Endothelial cell of umbilical vein (primary cell): Measurements from ENCODE around the gene GPR25. TPM values are rescaled to one million over a fixed set of nuclear protein-coding genes. Genes with fewer than 3 reads are reported as not detected.

Experiments
- Bru-seq: library from RNA; stranded (reverse); fragments of 400-500 nt; gene quantifications from one replicate; lab custom pipeline; 2021; lab: Mats Ljungman, UMichigan
- BruChase-seq, 2 experiments: library from RNA; stranded (reverse); fragments of 400-500 nt; gene quantifications; one replicate each; lab custom pipeline; 2021; lab: Mats Ljungman, UMichigan
- BruUV-seq: library from RNA; stranded (reverse); fragments of 400-500 nt; replicated peaks from 2 replicates; lab custom pipeline; 2021; lab: Mats Ljungman, UMichigan
- CTCF ChIA-PET: fragments of 300-600, 350-600 bp; sonication (Branson Sonifier 250); formaldehyde crosslinking; loops from one replicate; lab custom pipeline; 2021; ENCODE audit warnings: antibody characterized with exemption, inconsistent platforms; lab: Charles Lee
- POLR2A ChIA-PET: fragments of 300-600, 350-600 bp; sonication (Branson Sonifier 250); formaldehyde crosslinking; loops from one replicate; lab custom pipeline; 2021; ENCODE audit warnings: antibody characterized with exemption, inconsistent platforms; lab: Charles Lee
- DNase-seq: peaks from one replicate; pipeline ENCODE4 v3.0.0-alpha.2; 2011; ENCODE audit warnings: low read depth, low spot score
- FAIRE-seq: peaks from 2 replicates; lab custom pipeline; 2011; peaks lifted over from hg19 to GRCh38; lab: Jason Lieb, UNC
- H2AFZ ChIP-seq: 2 replicates; pipeline ENCODE4 v1.6.0; 2012; ENCODE audit warnings: low read depth, low read length, control low read depth, inconsistent platforms
- H3K27ac ChIP-seq: 2 replicates; pipeline ENCODE4 v1.5.1; 2011; ENCODE audit warnings: low read depth, mild to moderate bottlenecking, control low read depth, low read length, moderate library complexity; ENCODE audit not compliant: insufficient read depth
- H3K27me3 ChIP-seq, 2 experiments: 2 replicates each; pipeline versions ENCODE4 v1.6.0 to v1.6.1; 2011; ENCODE audit warnings: low read length in 2 of 2, mixed read lengths in 1 of 2; ENCODE audit not compliant: control insufficient read depth in 2 of 2, insufficient read depth in 2 of 2
- H3K36me3 ChIP-seq, 2 experiments: 2 replicates in 1 of 2; 3 replicates in 1 of 2; pipeline ENCODE4 v1.5.1; 2011; ENCODE audit warnings: low read length in 2 of 2, mild to moderate bottlenecking in 1 of 2, moderate library complexity in 1 of 2; ENCODE audit not compliant: control insufficient read depth in 2 of 2, insufficient read depth in 2 of 2; ENCODE audit errors: extremely low read depth in 1 of 2
- H3K4me1 ChIP-seq: 3 replicates; pipeline ENCODE4 v1.5.1; 2011; ENCODE audit warnings: mild to moderate bottlenecking, low read length; ENCODE audit not compliant: control insufficient read depth, insufficient read depth; ENCODE audit errors: extremely low read depth
- H3K4me2 ChIP-seq: 2 replicates; pipeline ENCODE4 v1.6.1; 2011; ENCODE audit warnings: low read length, control low read depth, mixed read lengths; ENCODE audit not compliant: insufficient read depth
- H3K4me3 ChIP-seq, 3 experiments: fragments of 200-600 bp in 1 of 3; sonication (generic), shearing (Covaris generic) in 1 of 3; replicated peaks in 1 of 3; 2 replicates each; pipeline ENCODE4 v1.5.1; 2011 to 2016; ENCODE audit warnings: control low read depth in 3 of 3, low read length in 3 of 3, mild to moderate bottlenecking in 2 of 3, inconsistent platforms in 1 of 3, low read depth in 1 of 3, moderate library complexity in 1 of 3; ENCODE audit not compliant: insufficient read depth in 1 of 3
- H3K79me2 ChIP-seq: 2 replicates; pipeline ENCODE4 v1.6.0; 2012; ENCODE audit warnings: low read length, inconsistent platforms; ENCODE audit not compliant: control insufficient read depth, insufficient read depth
- H3K9ac ChIP-seq: replicated peaks from 2 replicates; pipeline ENCODE3; 2011; ENCODE audit warnings: low read length, control low read depth; ENCODE audit not compliant: insufficient read depth; ENCODE audit errors: extremely low read depth
- H3K9me1 ChIP-seq: replicated peaks from 3 replicates; pipeline ENCODE4 v1.6.0; 2011; ENCODE audit warnings: mild to moderate bottlenecking, low read length; ENCODE audit not compliant: control insufficient read depth, insufficient read depth; ENCODE audit errors: extremely low read depth
- H3K9me3 ChIP-seq: replicated peaks from 2 replicates; pipeline ENCODE4 v1.5.1; 2012; ENCODE audit warnings: low read length, inconsistent platforms; ENCODE audit not compliant: control insufficient read depth, insufficient read depth
- H4K20me1 ChIP-seq: replicated peaks from 2 replicates; pipeline ENCODE3; 2011; ENCODE audit warnings: mild to moderate bottlenecking, low read length; ENCODE audit not compliant: control insufficient read depth, insufficient read depth; ENCODE audit errors: extremely low read depth
- EZH2 ChIP-seq: IDR thresholded peaks from 2 replicates; pipeline ENCODE4 v1.6.1; 2012; ENCODE audit warnings: borderline replicate concordance, low read depth, mild to moderate bottlenecking, moderate library complexity, low read length, inconsistent platforms; ENCODE audit not compliant: severe bottlenecking
- FOS ChIP-seq: IDR thresholded peaks from 2 replicates; pipeline ENCODE4 v1.6.1; 2011; ENCODE audit warnings: mild to moderate bottlenecking, low read length, moderate library complexity, borderline replicate concordance; ENCODE audit not compliant: insufficient read depth
- GATA2 ChIP-seq: IDR thresholded peaks from 2 replicates; pipeline ENCODE4 v1.7.0; 2011; ENCODE audit warnings: low read depth, mild to moderate bottlenecking, moderate library complexity, mixed read lengths, low read length; ENCODE audit not compliant: insufficient read length, insufficient read depth
- JUN ChIP-seq: IDR thresholded peaks from 2 replicates; pipeline ENCODE4 v1.6.1; 2011; ENCODE audit warnings: borderline replicate concordance, low read depth; ENCODE audit not compliant: insufficient read length, insufficient read depth
- MAX ChIP-seq: IDR thresholded peaks from 2 replicates; pipeline ENCODE4 v1.6.1; 2011; ENCODE audit not compliant: insufficient read depth, insufficient read length
- MYC ChIP-seq: IDR thresholded peaks from one replicate; pipeline ENCODE4 v1.6.1; 2011; ENCODE audit warnings: mild to moderate bottlenecking, low read depth, low read length
- POLR2A ChIP-seq: IDR thresholded peaks from 2 replicates; pipeline ENCODE4 v1.6.1; 2012; ENCODE audit warnings: low read depth, mild to moderate bottlenecking, control low read depth, low read length
- POLR2AphosphoS5 ChIP-seq: IDR thresholded peaks from 2 replicates; pipeline ENCODE4 v1.6.1; 2012; ENCODE audit warnings: low read depth, mild to moderate bottlenecking, control low read depth, low read length, moderate library complexity; ENCODE audit not compliant: insufficient read depth
- dilution Hi-C: fragments of 300-500 bp; cut with MboI; formaldehyde crosslinking; loops from one replicate; pipeline ENCODE4 v1.15.0; 2019; ENCODE audit warnings: low sequenced_read_pairs; ENCODE audit not compliant: extremely low pct_ligation_motif_present
- intact Hi-C: fragments of 100-400 bp; cut with micrococcal nuclease; formaldehyde crosslinking; loops from one replicate; pipeline ENCODE4 v1.10.0; 2022
- long read RNA-seq: library from polyadenylated mRNA; stranded (forward); transcript quantifications from one replicate; pipeline ENCODE4 v2.0.0, GENCODE V29; 2021
- polyA minus RNA-seq, 3 experiments: library from RNA; depleted of rRNA, polyadenylated mRNA; stranded (reverse); fragments of >200 nt; gene quantifications; 1 replicate in 1 of 3; 2 replicates in 2 of 3; pipeline ENCODE4 v1.2.3, GENCODE V29; 2011
- polyA plus RNA-seq, 4 experiments: library from polyadenylated mRNA; depleted of rRNA in 3 of 4; stranded (reverse) in 3 of 4; unstranded in 1 of 4; fragments of >200 nt; gene quantifications; 2 replicates each; pipeline versions ENCODE4 v1.2.1 to v1.2.3, GENCODE V29; 2011 to 2012; ENCODE audit warnings: missing spikeins in 1 of 4
- total RNA-seq: library from RNA; stranded (reverse); gene quantifications from 2 replicates; pipeline ENCODE4 v1.2.3, GENCODE V29; 2021
- TF ChIP-seq, protein P1 (sequence below), 2 donors: IDR thresholded peaks; 1 replicate in 1 of 2; 2 replicates in 1 of 2; pipeline ENCODE4 v1.5.1; 2011; ENCODE audit warnings: low read length in 2 of 2, mild to moderate bottlenecking in 2 of 2, moderate library complexity in 2 of 2, control low read depth in 1 of 2, inconsistent platforms in 1 of 2, low read depth in 1 of 2; ENCODE audit not compliant: insufficient read depth in 1 of 2; ENCODE audit errors: extremely low read depth in 1 of 2

GPR25 gene, protein sequence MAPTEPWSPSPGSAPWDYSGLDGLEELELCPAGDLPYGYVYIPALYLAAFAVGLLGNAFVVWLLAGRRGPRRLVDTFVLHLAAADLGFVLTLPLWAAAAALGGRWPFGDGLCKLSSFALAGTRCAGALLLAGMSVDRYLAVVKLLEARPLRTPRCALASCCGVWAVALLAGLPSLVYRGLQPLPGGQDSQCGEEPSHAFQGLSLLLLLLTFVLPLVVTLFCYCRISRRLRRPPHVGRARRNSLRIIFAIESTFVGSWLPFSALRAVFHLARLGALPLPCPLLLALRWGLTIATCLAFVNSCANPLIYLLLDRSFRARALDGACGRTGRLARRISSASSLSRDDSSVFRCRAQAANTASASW
- total RNA-seq (not detected in 2 replicates), polyA plus RNA-seq (not detected in 2 replicates), polyA minus RNA-seq (not detected in 2 replicates), Bru-seq, nascent RNA (not detected), BruChase-seq, experiment 1, labeled RNA remaining after a 6-hour chase (percentile 22 among the genes with signal in this experiment), BruChase-seq, experiment 2, labeled RNA remaining after a 2-hour chase (not detected)
- polyA plus RNA-seq (2011; cell fraction: cytosol; rRNA removed), result not detected in 2 replicates
- not detected in 2 replicates for polyA plus RNA-seq (2011; cell fraction: nucleus; rRNA removed)
- not detected in 2 replicates for polyA plus RNA-seq (2012)
- polyA minus RNA-seq (2011; cell fraction: cytosol; rRNA and poly(A)+ RNA removed), result not detected
- polyA minus RNA-seq (2011; cell fraction: nucleus; rRNA and poly(A)+ RNA removed), result not detected in 2 replicates
- long read RNA-seq, result 0 reads

DNA sequence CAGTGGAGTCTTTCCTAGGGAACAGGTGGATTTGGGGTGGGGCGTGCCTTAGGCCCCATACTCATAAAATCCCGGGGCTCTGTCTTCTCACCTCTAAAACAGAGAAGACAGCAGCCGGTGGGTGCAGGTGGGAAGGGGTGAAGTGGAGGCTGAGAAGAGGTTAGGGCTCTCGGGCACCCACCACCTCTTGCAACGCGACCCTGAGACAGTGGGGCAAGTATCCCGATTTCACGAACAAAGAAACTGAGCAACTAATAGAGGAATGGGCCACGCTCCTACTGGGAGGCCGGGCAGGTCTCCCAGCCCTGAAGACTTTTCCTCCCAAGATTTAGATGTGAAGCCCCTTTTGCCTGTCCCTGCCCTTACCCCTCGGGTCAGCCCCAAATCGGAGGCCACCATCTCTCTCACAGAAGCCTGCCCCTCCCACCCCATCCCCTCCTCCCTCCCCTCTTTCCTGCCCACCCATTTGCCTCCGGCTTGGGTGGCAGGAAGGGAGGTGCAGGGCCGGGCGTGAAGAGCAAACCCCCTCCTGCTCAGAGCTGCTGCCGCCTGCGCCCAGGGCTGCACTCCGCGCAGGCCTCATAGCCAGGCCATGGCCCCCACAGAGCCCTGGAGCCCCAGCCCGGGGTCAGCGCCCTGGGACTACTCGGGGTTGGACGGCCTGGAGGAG, at the start of gene GPR25:
Gene GPR25 (plus strand): TSS at position 536 of the 670 bp plus-strand sequence. CDS start 57 bp downstream, at position 593.
- no TSS peak for BruUV-seq
- Histone ChIP-seq H4K20me1 (no peaks in the 10 kb centered on the region), H3K9me1 (no peaks in the 10 kb centered on the region), H3K4me2 (peak within 1 kb of the TSS; percentile 51), H3K4me3 (peak within 1 kb of the TSS in 2 of 3 experiments; percentile 11 to 25), H3K27ac (no peak within 1 kb of the TSS), H3K9ac (no peak within 1 kb of the TSS), H3K4me1 (peaks cover 10% of the 10 kb centered on the region), H3K27me3 (peaks cover 51 to 60% of the 10 kb centered on the region in 2 experiments), H3K9me3 (no peaks in the 10 kb centered on the region), H3K79me2 (no peaks in the 10 kb centered on the region), H3K36me3 (no peaks in the 10 kb centered on the region), H2AFZ (peak within 1 kb of the TSS; percentile 52)
- FAIRE-seq (no peak), DNase-seq (no peak)
- CTCF ChIA-PET, result interaction anchor here (1.0 to 1.1 kb wide), 2 partner anchors 250 kb away, joined by 3 read pairs; no protein-coding TSS in a partner anchor
- dilution Hi-C loops, result no loop called here
- TF ChIP-seq POLR2A (no peak), JUN (no peak), GATA2 (no peak), FOS (no peak), POLR2AphosphoS5 (no peak), EZH2 (no peak), MAX (no peak), MYC (no peak)
- TF ChIP-seq, protein P1, sequence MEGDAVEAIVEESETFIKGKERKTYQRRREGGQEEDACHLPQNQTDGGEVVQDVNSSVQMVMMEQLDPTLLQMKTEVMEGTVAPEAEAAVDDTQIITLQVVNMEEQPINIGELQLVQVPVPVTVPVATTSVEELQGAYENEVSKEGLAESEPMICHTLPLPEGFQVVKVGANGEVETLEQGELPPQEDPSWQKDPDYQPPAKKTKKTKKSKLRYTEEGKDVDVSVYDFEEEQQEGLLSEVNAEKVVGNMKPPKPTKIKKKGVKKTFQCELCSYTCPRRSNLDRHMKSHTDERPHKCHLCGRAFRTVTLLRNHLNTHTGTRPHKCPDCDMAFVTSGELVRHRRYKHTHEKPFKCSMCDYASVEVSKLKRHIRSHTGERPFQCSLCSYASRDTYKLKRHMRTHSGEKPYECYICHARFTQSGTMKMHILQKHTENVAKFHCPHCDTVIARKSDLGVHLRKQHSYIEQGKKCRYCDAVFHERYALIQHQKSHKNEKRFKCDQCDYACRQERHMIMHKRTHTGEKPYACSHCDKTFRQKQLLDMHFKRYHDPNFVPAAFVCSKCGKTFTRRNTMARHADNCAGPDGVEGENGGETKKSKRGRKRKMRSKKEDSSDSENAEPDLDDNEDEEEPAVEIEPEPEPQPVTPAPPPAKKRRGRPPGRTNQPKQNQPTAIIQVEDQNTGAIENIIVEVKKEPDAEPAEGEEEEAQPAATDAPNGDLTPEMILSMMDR (IDR thresholded peaks at IDR 0.05; ENCODE audit: extremely low read depth in 1 of 2, insufficient read depth in 1 of 2, low read depth in 1 of 2, low read length in 2 of 2), result no peak
- POLR2A ChIA-PET, result no interaction called here
- intact Hi-C loops, result no loop called here
